CD14-positive monocyte (primary cell): ENCODE data around the gene ANKRD2. TPM values are rescaled to one million over a fixed set of nuclear protein-coding genes. Genes with fewer than 3 reads are reported as not detected.
A peak's percentile ranks its signal among the peaks of the same experiment; 100 is the strongest.

Source experiments
- DNase-seq, 3 donors: peaks; one replicate each; pipeline ENCODE4 v3.0.0-alpha.2; 2011 to 2022
- H2AFZ ChIP-seq: 2 replicates; pipeline ENCODE4 v1.6.0; 2012; ENCODE audit warnings: mild to moderate bottlenecking, low read depth, low read length, inconsistent platforms; ENCODE audit not compliant: insufficient read depth, poor library complexity, severe bottlenecking
- H3K27ac ChIP-seq, 2 donors: 1 replicate in 1 of 2; 2 replicates in 1 of 2; pipeline ENCODE4 v1.5.1; 2012 to 2013; ENCODE audit warnings: low read length in 2 of 2, control low read depth in 1 of 2, inconsistent platforms in 1 of 2, low read depth in 1 of 2, mild to moderate bottlenecking in 1 of 2
- H3K27me3 ChIP-seq, 2 donors: one replicate each; pipeline versions ENCODE4 v1.6.0 to v1.6.1; 2011 to 2013; ENCODE audit warnings: low read length in 2 of 2; ENCODE audit not compliant: control insufficient read depth in 2 of 2, insufficient read depth in 2 of 2
- H3K36me3 ChIP-seq, 2 donors: replicated peaks in 1 of 2; 1 replicate in 1 of 2; 2 replicates in 1 of 2; pipeline versions ENCODE4 v1.5.1 to v1.6.1; 2012 to 2013; ENCODE audit warnings: low read length in 2 of 2, control low read depth in 1 of 2, inconsistent platforms in 1 of 2, mild to moderate bottlenecking in 1 of 2; ENCODE audit not compliant: insufficient read depth in 2 of 2, control insufficient read depth in 1 of 2
- H3K4me1 ChIP-seq, 2 donors: 1 replicate in 1 of 2; 2 replicates in 1 of 2; pipeline versions ENCODE4 v1.5.1 to v1.6.1; 2012 to 2013; ENCODE audit warnings: low read length in 2 of 2, control low read depth in 1 of 2, inconsistent platforms in 1 of 2, mild to moderate bottlenecking in 1 of 2, moderate library complexity in 1 of 2; ENCODE audit not compliant: insufficient read depth in 2 of 2, control insufficient read depth in 1 of 2
- H3K4me2 ChIP-seq: replicated peaks from 2 replicates; pipeline ENCODE3; 2012; ENCODE audit warnings: low read length, moderate library complexity, mild to moderate bottlenecking; ENCODE audit not compliant: poor library complexity, severe bottlenecking; ENCODE audit errors: extremely low read depth
- H3K4me3 ChIP-seq, 3 experiments: fragments of 200-600 bp in 1 of 3; sonication (generic) in 1 of 3; replicated peaks in 1 of 3; 1 replicate in 2 of 3; 2 replicates in 1 of 3; pipeline ENCODE4 v1.5.1; 2011 to 2013; ENCODE audit warnings: low read length in 3 of 3, mild to moderate bottlenecking in 3 of 3, control low read depth in 2 of 3, low read depth in 2 of 3, inconsistent platforms in 1 of 3, moderate library complexity in 1 of 3
- H3K79me2 ChIP-seq: 2 replicates; pipeline ENCODE4 v1.6.0; 2012; ENCODE audit warnings: mild to moderate bottlenecking, control low read depth, inconsistent platforms, low read length, moderate library complexity; ENCODE audit not compliant: insufficient read depth
- H3K9ac ChIP-seq: 2 replicates; pipeline ENCODE4 v1.6.0; 2017; ENCODE audit warnings: low read length, mild to moderate bottlenecking; ENCODE audit not compliant: insufficient read depth, poor library complexity, severe bottlenecking
- H3K9me3 ChIP-seq, 2 donors: replicated peaks in 1 of 2; 1 replicate in 1 of 2; 2 replicates in 1 of 2; pipeline versions ENCODE4 v1.5.1 to v1.6.1; 2012 to 2013; ENCODE audit warnings: low read length in 2 of 2, control low read depth in 1 of 2; ENCODE audit not compliant: control insufficient read depth in 1 of 2, insufficient read depth in 1 of 2
- H4K20me1 ChIP-seq: 2 replicates; pipeline ENCODE4 v1.6.0; 2012; ENCODE audit warnings: mild to moderate bottlenecking, low read length, control low read depth, moderate library complexity; ENCODE audit not compliant: insufficient read depth
- H3K27ac Mint-ChIP-seq, 7 donors: one replicate each; pipeline ENCODE4 v1.8.0; 2020; ENCODE audit warnings: mild to moderate bottlenecking in 7 of 7, mixed read lengths in 7 of 7, moderate library complexity in 6 of 7, inconsistent platforms in 2 of 7
- H3K27me3 Mint-ChIP-seq, 3 donors: one replicate each; pipeline ENCODE4 v1.8.0; 2021 to 2022; ENCODE audit warnings: low read depth in 3 of 3, mild to moderate bottlenecking in 3 of 3, mixed read lengths in 3 of 3, moderate library complexity in 3 of 3, inconsistent platforms in 1 of 3
- H3K36me3 Mint-ChIP-seq, 2 donors: one replicate each; pipeline ENCODE4 v1.8.0; 2020; ENCODE audit warnings: mixed read lengths in 2 of 2, inconsistent platforms in 1 of 2, mild to moderate bottlenecking in 1 of 2
- H3K4me1 Mint-ChIP-seq: one replicate; pipeline ENCODE4 v1.8.0; 2020; ENCODE audit warnings: mild to moderate bottlenecking, mixed read lengths
- H3K4me3 Mint-ChIP-seq, 2 donors: one replicate each; pipeline ENCODE4 v1.8.0; 2020; ENCODE audit warnings: mild to moderate bottlenecking in 2 of 2, mixed read lengths in 2 of 2, moderate library complexity in 1 of 2
- H3K9me3 Mint-ChIP-seq, 7 donors: one replicate each; pipeline ENCODE4 v1.8.0; 2020 to 2022; ENCODE audit warnings: mixed read lengths in 7 of 7, mild to moderate bottlenecking in 6 of 7, moderate library complexity in 6 of 7, inconsistent platforms in 2 of 7
- WGBS: methylation state at CpG from one replicate; pipeline ENCODE4 v1.1.5; 2013; ENCODE audit warnings: missing lambda C conversion rate; ENCODE audit not compliant: insufficient coverage; 5-methylcytosine and 5-hydroxymethylcytosine counted together
- intact Hi-C, 2 donors: fragments of 100-400 bp; cut with micrococcal nuclease; formaldehyde crosslinking; loops; one replicate each; pipeline versions ENCODE4 v1.15.0 to v1.15.1; 2023
- polyA plus RNA-seq, 3 donors: library from polyadenylated mRNA; depleted of rRNA in 1 of 3; unstranded in 2 of 3; stranded (reverse) in 1 of 3; fragments of 300-500 nt in 2 of 3; fragments of >200 nt in 1 of 3; fragmentation: Illumina TruSeq in 2 of 3; gene quantifications; 1 replicate in 2 of 3; 2 replicates in 1 of 3; pipeline ENCODE4 v1.2.3, GENCODE V29; 2012 to 2021
- TF ChIP-seq, protein P1 (sequence below): fragments of 200-600 bp; IDR thresholded peaks from one replicate; pipeline ENCODE4 v1.8.0; 2022; ENCODE audit warnings: antibody characterized with exemption, mild to moderate bottlenecking

ANKRD2 gene
- polyA plus RNA-seq, 3 donors = not detected

DNA sequence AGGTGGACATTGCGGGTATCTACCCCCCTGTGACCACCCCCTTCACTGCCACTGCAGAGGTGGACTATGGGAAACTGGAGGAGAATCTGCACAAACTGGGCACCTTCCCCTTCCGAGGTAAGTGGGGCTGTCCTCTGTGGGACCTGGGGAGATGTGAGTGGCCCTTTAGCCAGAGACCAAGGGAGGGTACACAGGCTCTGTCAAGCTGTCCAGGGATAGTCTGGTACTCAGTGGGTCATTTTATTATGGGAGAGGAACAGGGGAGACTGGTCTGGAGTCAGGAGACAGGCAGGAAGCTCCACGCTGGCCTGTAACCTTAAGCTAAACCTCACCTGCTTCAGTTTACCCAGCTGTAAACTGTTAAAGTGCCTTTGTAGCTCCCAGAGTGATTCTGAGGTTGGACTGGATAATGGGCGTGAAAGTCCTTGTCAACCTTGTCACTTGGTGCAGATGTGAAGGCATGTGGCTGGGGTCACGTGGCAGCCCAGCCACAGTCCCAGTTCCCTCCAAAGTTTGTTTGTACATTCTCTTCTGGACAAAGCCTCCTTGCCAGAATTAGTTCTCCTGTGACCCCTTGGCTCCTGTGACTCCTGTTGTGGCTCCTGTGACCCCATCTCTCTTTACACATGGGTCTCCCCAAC, 12.3 kb downstream of the ANKRD2 start:
- Histone ChIP-seq H4K20me1 (no peaks in the 10 kb centered on the region), H3K79me2 (no peaks in the 10 kb centered on the region), H3K4me1 (no peaks in the 10 kb centered on the region), H3K27ac (no peak overlapping the region), H3K9me3 (no peaks in the 10 kb centered on the region), H3K27me3 (no peaks in the 10 kb centered on the region), H2AFZ (no peak overlapping the region), H3K36me3 (no peaks in the 10 kb centered on the region), H3K4me3 (no peak overlapping the region), H3K4me2 (no peak overlapping the region), H3K9ac (no peak overlapping the region)
- H3K27me3 Mint-ChIP-seq = peaks cover 0 to 3% (median 0%) of the 10 kb centered on the region in 3 donors
- 100% methylated on average over 2 of the region's 5 CpGs for WGBS
- intact Hi-C loops = loop anchor here in 1 of 2 donors (5.0 kb wide), 1 partner anchor 613 kb away; no protein-coding TSS in a partner anchor
- no peaks in the 10 kb centered on the region for H3K4me1 Mint-ChIP-seq
- no peaks in the 10 kb centered on the region for H3K36me3 Mint-ChIP-seq
- DNase-seq = no peak
- H3K27ac Mint-ChIP-seq = peak overlapping the region in 1 of 7 donors; percentile 59
- TF ChIP-seq, protein P1, sequence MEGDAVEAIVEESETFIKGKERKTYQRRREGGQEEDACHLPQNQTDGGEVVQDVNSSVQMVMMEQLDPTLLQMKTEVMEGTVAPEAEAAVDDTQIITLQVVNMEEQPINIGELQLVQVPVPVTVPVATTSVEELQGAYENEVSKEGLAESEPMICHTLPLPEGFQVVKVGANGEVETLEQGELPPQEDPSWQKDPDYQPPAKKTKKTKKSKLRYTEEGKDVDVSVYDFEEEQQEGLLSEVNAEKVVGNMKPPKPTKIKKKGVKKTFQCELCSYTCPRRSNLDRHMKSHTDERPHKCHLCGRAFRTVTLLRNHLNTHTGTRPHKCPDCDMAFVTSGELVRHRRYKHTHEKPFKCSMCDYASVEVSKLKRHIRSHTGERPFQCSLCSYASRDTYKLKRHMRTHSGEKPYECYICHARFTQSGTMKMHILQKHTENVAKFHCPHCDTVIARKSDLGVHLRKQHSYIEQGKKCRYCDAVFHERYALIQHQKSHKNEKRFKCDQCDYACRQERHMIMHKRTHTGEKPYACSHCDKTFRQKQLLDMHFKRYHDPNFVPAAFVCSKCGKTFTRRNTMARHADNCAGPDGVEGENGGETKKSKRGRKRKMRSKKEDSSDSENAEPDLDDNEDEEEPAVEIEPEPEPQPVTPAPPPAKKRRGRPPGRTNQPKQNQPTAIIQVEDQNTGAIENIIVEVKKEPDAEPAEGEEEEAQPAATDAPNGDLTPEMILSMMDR = no peak
- no peaks in the 10 kb centered on the region for H3K9me3 Mint-ChIP-seq
- H3K4me3 Mint-ChIP-seq = no peak overlapping the region

- H3K27me3 Mint-ChIP-seq = peaks cover 0 to 2% (median 0%) of the 10 kb centered on the region in 3 donors
- H3K4me1 Mint-ChIP-seq = no peaks in the 10 kb centered on the region
- no peaks in the 10 kb centered on the region for H3K27me3 ChIP-seq
- no peaks in the 10 kb centered on the region for H3K36me3 ChIP-seq
- no peak for DNase-seq
- no peak overlapping the region for H3K27ac Mint-ChIP-seq
- 96% methylated on average over 5 of the region's 5 CpGs for WGBS
- no peak overlapping the region for H2AFZ ChIP-seq
- TF ChIP-seq, protein P1 = no peak
- no peaks in the 10 kb centered on the region for H4K20me1 ChIP-seq
- no peaks in the 10 kb centered on the region for H3K9me3 ChIP-seq
- H3K4me1 ChIP-seq = no peaks in the 10 kb centered on the region
- no peak overlapping the region for H3K4me3 Mint-ChIP-seq
- H3K4me2 ChIP-seq = no peak overlapping the region
- no peaks in the 10 kb centered on the region for H3K9me3 Mint-ChIP-seq
- H3K4me3 ChIP-seq = no peak overlapping the region
- H3K79me2 ChIP-seq = no peaks in the 10 kb centered on the region
- no peak overlapping the region for H3K27ac ChIP-seq
- H3K9ac ChIP-seq = no peak overlapping the region
- intact Hi-C loops = loop anchor here in 1 of 2 donors (5.0 kb wide), 1 partner anchor 613 kb away; no protein-coding TSS in a partner anchor
- no peaks in the 10 kb centered on the region for H3K36me3 Mint-ChIP-seq
Measured at GRCh38 chr10:97585439-97585811, 12.8 kb downstream of the ANKRD2 start.
